ENCODE measurements around the gene DLG2. TPM values are rescaled to one million over a fixed set of nuclear protein-coding genes. Genes with fewer than 3 reads are reported as not detected.

Gene DLG2
- polyA plus RNA-seq, 1 donor, result 8.1 TPM

- Histone ChIP-seq H3K4me3 (ENCODE audit: low read length) (no peak overlapping the region), H3K27ac (ENCODE audit: low read length) (no peak overlapping the region), H3K4me1 (ENCODE audit: control insufficient read depth, insufficient read depth, low read length) (no peaks in the 10 kb centered on the region), H3K27me3 (ENCODE audit: control insufficient read depth, insufficient read depth, low read length) (no peaks in the 10 kb centered on the region), H3K9me3 (ENCODE audit: control insufficient read depth, low read depth, low read length) (no peaks in the 10 kb centered on the region), H3K36me3 (ENCODE audit: control insufficient read depth, insufficient read depth, low read length) (no peaks in the 10 kb centered on the region)
- WGBS (ENCODE audit: insufficient coverage, low lambda C conversion rate), result 100% methylated on average over 3 of the region's 3 CpGs
- DNase-seq, result no peak
Measured at GRCh38 chr11:85052636-85053035, 574.5 kb downstream of the DLG2 start.

GRCh38 chr11:85048801-85049200 lies 578.3 kb downstream of the DLG2 start:
- Histone ChIP-seq H3K36me3 (ENCODE audit: control insufficient read depth, insufficient read depth, low read length) (no peaks in the 10 kb centered on the region), H3K9me3 (ENCODE audit: control insufficient read depth, low read depth, low read length) (no peaks in the 10 kb centered on the region), H3K27ac (ENCODE audit: low read length) (no peak overlapping the region), H3K4me1 (ENCODE audit: control insufficient read depth, insufficient read depth, low read length) (no peaks in the 10 kb centered on the region), H3K27me3 (ENCODE audit: control insufficient read depth, insufficient read depth, low read length) (no peaks in the 10 kb centered on the region), H3K4me3 (ENCODE audit: low read length) (no peak overlapping the region)
- WGBS (ENCODE audit: insufficient coverage, low lambda C conversion rate), result 86% methylated on average over 2 of the region's 3 CpGs
- DNase-seq, result no peak

GRCh38 chr11:85045716-85046115 lies 581.4 kb downstream of the DLG2 start:
- 100% methylated on average over 1 of the region's 3 CpGs for WGBS (ENCODE audit: insufficient coverage, low lambda C conversion rate)
- Histone ChIP-seq H3K27me3 (ENCODE audit: control insufficient read depth, insufficient read depth, low read length) (no peaks in the 10 kb centered on the region), H3K4me1 (ENCODE audit: control insufficient read depth, insufficient read depth, low read length) (no peaks in the 10 kb centered on the region), H3K27ac (ENCODE audit: low read length) (no peak overlapping the region), H3K36me3 (ENCODE audit: control insufficient read depth, insufficient read depth, low read length) (no peaks in the 10 kb centered on the region), H3K4me3 (ENCODE audit: low read length) (no peak overlapping the region), H3K9me3 (ENCODE audit: control insufficient read depth, low read depth, low read length) (no peaks in the 10 kb centered on the region)
- DNase-seq, result no peak

GRCh38 chr11:85044911-85045310 lies 582.2 kb downstream of the DLG2 start:
- H3K9me3 ChIP-seq (ENCODE audit: control insufficient read depth, low read depth, low read length), result no peaks in the 10 kb centered on the region
- no peak overlapping the region for H3K27ac ChIP-seq (ENCODE audit: low read length)
- DNase-seq, result no peak
- H3K27me3 ChIP-seq (ENCODE audit: control insufficient read depth, insufficient read depth, low read length), result no peaks in the 10 kb centered on the region
- no peaks in the 10 kb centered on the region for H3K4me1 ChIP-seq (ENCODE audit: control insufficient read depth, insufficient read depth, low read length)
- no peak overlapping the region for H3K4me3 ChIP-seq (ENCODE audit: low read length)
- no peaks in the 10 kb centered on the region for H3K36me3 ChIP-seq (ENCODE audit: control insufficient read depth, insufficient read depth, low read length)
- WGBS (ENCODE audit: insufficient coverage, low lambda C conversion rate), result no CpG with 5 or more reads among the region's 3 CpGs

- no peak overlapping the region for H3K4me3 ChIP-seq (ENCODE audit: low read length)
- peak overlapping the region; percentile 17 for H3K27ac ChIP-seq (ENCODE audit: low read length)
- DNase-seq, result peak; percentile 28 to 69
Measured at GRCh38 chr11:85042361-85042760, 584.8 kb downstream of the DLG2 start.

GRCh38 chr11:85040166-85040565 lies 587.0 kb downstream of the DLG2 start:
- H3K4me3 ChIP-seq (ENCODE audit: low read length), result no peak overlapping the region
- 60% methylated on average over 1 of the region's 2 CpGs for WGBS (ENCODE audit: insufficient coverage, low lambda C conversion rate)
- no peak overlapping the region for H3K27ac ChIP-seq (ENCODE audit: low read length)
- H3K9me3 ChIP-seq (ENCODE audit: control insufficient read depth, low read depth, low read length), result no peaks in the 10 kb centered on the region
- no peak for DNase-seq
- no peaks in the 10 kb centered on the region for H3K4me1 ChIP-seq (ENCODE audit: control insufficient read depth, insufficient read depth, low read length)
- no peaks in the 10 kb centered on the region for H3K27me3 ChIP-seq (ENCODE audit: control insufficient read depth, insufficient read depth, low read length)
- no peaks in the 10 kb centered on the region for H3K36me3 ChIP-seq (ENCODE audit: control insufficient read depth, insufficient read depth, low read length)

More at GRCh38 chr11:85042361-85042760, 584.8 kb downstream of the DLG2 start:
- no peaks in the 10 kb centered on the region for H3K4me1 ChIP-seq (ENCODE audit: control insufficient read depth, insufficient read depth, low read length)
- no peaks in the 10 kb centered on the region for H3K27me3 ChIP-seq (ENCODE audit: control insufficient read depth, insufficient read depth, low read length)
- H3K36me3 ChIP-seq (ENCODE audit: control insufficient read depth, insufficient read depth, low read length), result no peaks in the 10 kb centered on the region
- H3K9me3 ChIP-seq (ENCODE audit: control insufficient read depth, low read depth, low read length), result no peaks in the 10 kb centered on the region

- H3K4me3 ChIP-seq (ENCODE audit: low read length), result no peak overlapping the region
Measured at GRCh38 chr11:85029964-85030363, 597.2 kb downstream of the DLG2 start.

GRCh38 chr11:85028329-85029101 lies 598.6 kb downstream of the DLG2 start:
- Histone ChIP-seq H3K4me3 (ENCODE audit: low read length) (no peak overlapping the region), H3K9me3 (ENCODE audit: control insufficient read depth, low read depth, low read length) (peaks cover 3% of the 10 kb centered on the region), H3K36me3 (ENCODE audit: control insufficient read depth, insufficient read depth, low read length) (no peaks in the 10 kb centered on the region), H3K27ac (ENCODE audit: low read length) (no peak overlapping the region), H3K27me3 (ENCODE audit: control insufficient read depth, insufficient read depth, low read length) (no peaks in the 10 kb centered on the region), H3K4me1 (ENCODE audit: control insufficient read depth, insufficient read depth, low read length) (no peaks in the 10 kb centered on the region)
- DNase-seq, result no peak
- no CpG with 5 or more reads among the region's 15 CpGs for WGBS (ENCODE audit: insufficient coverage, low lambda C conversion rate)

More at GRCh38 chr11:85029964-85030363, 597.2 kb downstream of the DLG2 start:
- Histone ChIP-seq H3K27ac (ENCODE audit: low read length) (no peak overlapping the region), H3K9me3 (ENCODE audit: control insufficient read depth, low read depth, low read length) (peaks cover 3% of the 10 kb centered on the region), H3K27me3 (ENCODE audit: control insufficient read depth, insufficient read depth, low read length) (no peaks in the 10 kb centered on the region), H3K4me1 (ENCODE audit: control insufficient read depth, insufficient read depth, low read length) (no peaks in the 10 kb centered on the region), H3K36me3 (ENCODE audit: control insufficient read depth, insufficient read depth, low read length) (no peaks in the 10 kb centered on the region)
- no peak for DNase-seq
- 71% methylated on average over 4 of the region's 4 CpGs for WGBS (ENCODE audit: insufficient coverage, low lambda C conversion rate)

- DNase-seq, result no peak
- Histone ChIP-seq H3K36me3 (ENCODE audit: control insufficient read depth, insufficient read depth, low read length) (no peaks in the 10 kb centered on the region), H3K27me3 (ENCODE audit: control insufficient read depth, insufficient read depth, low read length) (no peaks in the 10 kb centered on the region), H3K4me3 (ENCODE audit: low read length) (no peak overlapping the region), H3K4me1 (ENCODE audit: control insufficient read depth, insufficient read depth, low read length) (no peaks in the 10 kb centered on the region), H3K9me3 (ENCODE audit: control insufficient read depth, low read depth, low read length) (peaks cover 3% of the 10 kb centered on the region), H3K27ac (ENCODE audit: low read length) (no peak overlapping the region)
- no CpG with 5 or more reads among the region's 11 CpGs for WGBS (ENCODE audit: insufficient coverage, low lambda C conversion rate)
Measured at GRCh38 chr11:85027346-85027745, 599.8 kb downstream of the DLG2 start.

GRCh38 chr11:85021058-85021457 lies 606.1 kb downstream of the DLG2 start:
- H3K4me1 ChIP-seq (ENCODE audit: control insufficient read depth, insufficient read depth, low read length), result no peaks in the 10 kb centered on the region
- no peaks in the 10 kb centered on the region for H3K36me3 ChIP-seq (ENCODE audit: control insufficient read depth, insufficient read depth, low read length)
- H3K4me3 ChIP-seq (ENCODE audit: low read length), result no peak overlapping the region
- H3K9me3 ChIP-seq (ENCODE audit: control insufficient read depth, low read depth, low read length), result no peaks in the 10 kb centered on the region
- H3K27ac ChIP-seq (ENCODE audit: low read length), result no peak overlapping the region
- no peak for DNase-seq
- 100% methylated on average over 1 of the region's 9 CpGs for WGBS (ENCODE audit: insufficient coverage, low lambda C conversion rate)
- no peaks in the 10 kb centered on the region for H3K27me3 ChIP-seq (ENCODE audit: control insufficient read depth, insufficient read depth, low read length)

GRCh38 chr11:84993386-84993785 lies 633.8 kb downstream of the DLG2 start:
- Histone ChIP-seq H3K4me1 (ENCODE audit: control insufficient read depth, insufficient read depth, low read length) (no peaks in the 10 kb centered on the region), H3K27me3 (ENCODE audit: control insufficient read depth, insufficient read depth, low read length) (no peaks in the 10 kb centered on the region), H3K4me3 (ENCODE audit: low read length) (no peak overlapping the region), H3K27ac (ENCODE audit: low read length) (no peak overlapping the region), H3K9me3 (ENCODE audit: control insufficient read depth, low read depth, low read length) (no peaks in the 10 kb centered on the region), H3K36me3 (ENCODE audit: control insufficient read depth, insufficient read depth, low read length) (no peaks in the 10 kb centered on the region)
- DNase-seq, result peak; percentile 10 to 26
- no CpG with 5 or more reads among the region's 4 CpGs for whole genome bisulfite sequencing (ENCODE audit: insufficient coverage, low lambda C conversion rate)
